Right kidney (tissue), 9 donors: Measurements from ENCODE around the gene PHC2.
A peak's percentile ranks its signal among the peaks of the same experiment; 100 is the strongest.

Source experiments
- DNase-seq: peaks from one replicate; pipeline ENCODE4 v3.0.0-alpha.2; 2016
- long read RNA-seq, 8 donors: transcript quantifications; one replicate each; lab custom pipeline, GENCODE V29; 2026

Gene PHC2, protein sequence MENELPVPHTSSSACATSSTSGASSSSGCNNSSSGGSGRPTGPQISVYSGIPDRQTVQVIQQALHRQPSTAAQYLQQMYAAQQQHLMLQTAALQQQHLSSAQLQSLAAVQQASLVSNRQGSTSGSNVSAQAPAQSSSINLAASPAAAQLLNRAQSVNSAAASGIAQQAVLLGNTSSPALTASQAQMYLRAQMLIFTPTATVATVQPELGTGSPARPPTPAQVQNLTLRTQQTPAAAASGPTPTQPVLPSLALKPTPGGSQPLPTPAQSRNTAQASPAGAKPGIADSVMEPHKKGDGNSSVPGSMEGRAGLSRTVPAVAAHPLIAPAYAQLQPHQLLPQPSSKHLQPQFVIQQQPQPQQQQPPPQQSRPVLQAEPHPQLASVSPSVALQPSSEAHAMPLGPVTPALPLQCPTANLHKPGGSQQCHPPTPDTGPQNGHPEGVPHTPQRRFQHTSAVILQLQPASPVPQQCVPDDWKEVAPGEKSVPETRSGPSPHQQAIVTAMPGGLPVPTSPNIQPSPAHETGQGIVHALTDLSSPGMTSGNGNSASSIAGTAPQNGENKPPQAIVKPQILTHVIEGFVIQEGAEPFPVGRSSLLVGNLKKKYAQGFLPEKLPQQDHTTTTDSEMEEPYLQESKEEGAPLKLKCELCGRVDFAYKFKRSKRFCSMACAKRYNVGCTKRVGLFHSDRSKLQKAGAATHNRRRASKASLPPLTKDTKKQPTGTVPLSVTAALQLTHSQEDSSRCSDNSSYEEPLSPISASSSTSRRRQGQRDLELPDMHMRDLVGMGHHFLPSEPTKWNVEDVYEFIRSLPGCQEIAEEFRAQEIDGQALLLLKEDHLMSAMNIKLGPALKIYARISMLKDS
- long read RNA-seq, donor 1, transcript PHC2-202 (7 exons, 2,550 nt), result major isoform, 21 of 32 reads
- long read RNA-seq, donor 1, partial matches to known transcripts, result 0 of 32 reads
- long read RNA-seq, donor 1, other reads (novel, unspliced or antisense), result 11 of 32 reads
- long read RNA-seq, donor 2, transcript PHC2-202 (7 exons, 2,550 nt), result major isoform, 11 of 28 reads
- long read RNA-seq, donor 2, partial matches to known transcripts, result 10 of 28 reads
- long read RNA-seq, donor 2, other reads (novel, unspliced or antisense), result 7 of 28 reads
- long read RNA-seq, donor 3, transcript PHC2-202 (7 exons, 2,550 nt), result major isoform, 11 of 16 reads
- long read RNA-seq, donor 3, partial matches to known transcripts, result 0 of 16 reads
- long read RNA-seq, donor 3, other reads (novel, unspliced or antisense), result 5 of 16 reads
- long read RNA-seq, donor 4, transcript PHC2-202 (7 exons, 2,550 nt), result major isoform, 17 of 29 reads
- long read RNA-seq, donor 4, partial matches to known transcripts, result 10 of 29 reads
- long read RNA-seq, donor 4, other reads (novel, unspliced or antisense), result 0 of 29 reads
- long read RNA-seq, donor 5, transcript PHC2-202 (7 exons, 2,550 nt), result major isoform, 17 of 37 reads
- long read RNA-seq, donor 5, partial matches to known transcripts, result 6 of 37 reads
- long read RNA-seq, donor 5, other reads (novel, unspliced or antisense), result 14 of 37 reads
- long read RNA-seq, donor 6, transcript PHC2-202 (7 exons, 2,550 nt), result major isoform, 15 of 42 reads
- long read RNA-seq, donor 6, partial matches to known transcripts, result 20 of 42 reads
- long read RNA-seq, donor 6, other reads (novel, unspliced or antisense), result 6 of 42 reads
- long read RNA-seq, donor 7, transcript PHC2-202 (7 exons, 2,550 nt), result major isoform, 19 of 95 reads
- long read RNA-seq, donor 7, partial matches to known transcripts, result 67 of 95 reads
- long read RNA-seq, donor 7, other reads (novel, unspliced or antisense), result 7 of 95 reads
- long read RNA-seq, donor 8, transcript PHC2-202 (7 exons, 2,550 nt), result major isoform, 20 of 33 reads
- long read RNA-seq, donor 8, partial matches to known transcripts, result 5 of 33 reads
- long read RNA-seq, donor 8, other reads (novel, unspliced or antisense), result 7 of 33 reads

- peak; percentile 82 for DNase-seq
These were observed at the start of gene PHC2 for GRCh38 chr1:33430692-33431593. PHC2 (minus strand) TSS chr1:33431095; CDS start chr1:33375539, 55,556 bp downstream.

- no peak for DNase-seq
These were observed 46.6 kb upstream of the PHC2 start for GRCh38 chr1:33477451-33477850.

GRCh38 chr1:33473900-33474299 lies 43.0 kb upstream of the PHC2 start:
- DNase-seq, result no peak

GRCh38 chr1:33472269-33472980 lies 41.5 kb upstream of the PHC2 start, which contains the start of gene ZSCAN20:
ZSCAN20 (plus strand) TSS chr1:33472645; CDS start chr1:33479289, 6,644 bp downstream.
- DNase-seq, result peak; percentile 80

DNA sequence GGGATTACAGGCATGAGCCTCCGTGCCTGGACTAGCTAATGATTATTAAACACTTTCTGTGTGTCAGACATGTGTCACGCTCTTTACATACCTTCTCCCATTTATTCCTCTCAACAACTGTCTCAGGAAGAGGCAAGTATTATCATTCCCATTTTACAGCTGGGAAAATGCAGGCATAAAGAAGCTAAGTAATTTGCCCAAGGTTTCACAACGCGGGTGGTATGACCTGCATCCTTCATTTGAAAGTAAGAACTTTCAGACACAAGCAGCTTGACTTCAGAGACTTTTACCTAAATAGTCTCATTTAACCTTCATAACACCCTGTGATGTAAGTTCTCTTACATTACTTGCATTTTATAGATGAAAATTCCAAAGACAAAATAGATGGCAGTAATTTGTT lies 40.5 kb upstream of the PHC2 start:
- no peak for DNase-seq

GRCh38 chr1:33470495-33471012 lies 39.7 kb upstream of the PHC2 start:
- DNase-seq, result peak; percentile 54

GRCh38 chr1:33469691-33470090 lies 38.8 kb upstream of the PHC2 start:
- DNase-seq, result no peak

GRCh38 chr1:33468967-33469366 lies 38.1 kb upstream of the PHC2 start:
- no peak for DNase-seq

GRCh38 chr1:33468531-33468930 lies 37.6 kb upstream of the PHC2 start:
- no peak for DNase-seq

GRCh38 chr1:33468011-33468410 lies 37.1 kb upstream of the PHC2 start:
- DNase-seq, result no peak

- no peak for DNase-seq
These were observed 35.3 kb upstream of the PHC2 start for GRCh38 chr1:33466159-33466558.

DNA sequence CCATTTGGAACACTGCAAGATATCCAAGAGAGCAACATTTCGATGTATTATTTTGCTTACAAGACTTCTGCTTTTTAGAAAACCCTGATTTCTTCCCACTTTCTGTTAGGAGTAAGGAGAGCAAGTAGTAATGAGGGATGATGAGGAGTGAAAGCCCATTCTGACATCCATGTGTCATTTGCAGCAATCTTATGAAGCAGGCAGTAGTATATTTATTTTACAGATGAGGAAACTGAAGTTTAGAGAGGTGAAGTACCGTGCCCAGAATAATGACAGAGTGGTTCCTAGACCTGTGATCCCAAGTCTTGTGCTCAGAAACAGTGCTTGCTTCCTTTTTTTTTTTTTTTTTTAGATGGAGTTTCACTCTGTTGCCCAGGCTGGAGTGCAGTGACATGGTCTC lies 34.4 kb upstream of the PHC2 start:
- no peak for DNase-seq

GRCh38 chr1:33464552-33464951 lies 33.7 kb upstream of the PHC2 start:
- DNase-seq, result no peak

DNA sequence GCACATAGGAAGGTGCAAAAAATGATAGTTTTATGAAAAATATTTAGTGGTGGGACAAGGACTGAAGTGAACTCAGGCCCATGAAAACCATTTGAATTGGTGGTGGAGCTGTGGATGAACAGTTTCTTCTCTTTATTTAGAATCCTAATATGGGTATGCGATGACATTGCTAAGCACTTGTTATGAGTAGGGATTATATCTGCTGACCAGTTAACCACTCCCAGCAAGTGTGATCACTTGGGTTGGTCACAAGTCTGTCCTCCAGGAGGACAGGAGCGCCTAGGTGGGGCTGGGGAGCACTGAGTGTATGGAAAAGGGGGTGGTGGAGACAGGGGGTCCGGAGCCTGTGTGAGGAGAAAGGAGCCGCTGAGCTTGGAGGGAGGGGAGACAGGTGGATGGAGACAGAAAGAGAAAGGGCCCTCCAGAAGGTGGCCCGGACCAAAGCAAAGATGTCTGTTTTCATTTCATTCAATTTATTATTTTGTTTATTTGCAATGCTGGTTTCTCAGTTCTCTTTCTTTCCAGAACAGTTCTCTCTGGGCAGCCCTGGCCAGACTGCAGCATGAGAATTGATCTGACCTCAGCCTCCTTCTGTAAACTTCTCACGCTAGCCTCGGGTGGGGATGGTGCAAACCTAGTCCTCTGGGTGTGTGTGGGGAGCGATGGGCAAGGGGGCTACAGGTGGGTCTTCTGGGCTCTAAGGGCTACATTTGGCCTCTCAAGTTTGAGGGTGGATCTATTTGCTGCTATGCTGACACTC lies 31.7 kb upstream of the PHC2 start:
- DNase-seq, result no peak

GRCh38 chr1:33460947-33461629 lies 30.2 kb upstream of the PHC2 start:
- DNase-seq, result no peak

GRCh38 chr1:33460144-33460543 lies 29.2 kb upstream of the PHC2 start:
- no peak for DNase-seq

DNA sequence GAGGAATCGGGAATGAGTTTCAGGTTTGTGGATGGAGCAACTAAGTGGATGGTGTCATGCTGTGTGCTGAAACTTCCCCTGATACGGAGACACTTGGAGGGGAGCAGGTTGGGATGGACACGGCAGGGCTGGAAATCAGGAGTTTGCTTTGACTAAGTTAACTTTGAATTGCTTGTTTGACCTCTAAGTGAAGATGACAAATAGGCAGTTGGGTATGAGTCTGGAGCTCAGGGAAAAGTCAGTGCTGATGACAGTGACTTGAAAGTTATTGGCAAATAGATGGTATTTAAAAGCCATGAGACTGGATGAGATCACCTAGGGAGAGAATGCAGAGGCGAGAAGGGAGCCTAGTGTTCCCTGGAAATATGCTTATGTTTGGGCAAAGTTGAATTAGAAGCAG lies 28.8 kb upstream of the PHC2 start:
- DNase-seq, result no peak
